A549 treated with CpdA at 1 μM for 4 hours (cell line): ENCODE results near the gene TP53AIP1. TPM values are rescaled to one million over a fixed set of nuclear protein-coding genes. Genes with fewer than 3 reads are reported as not detected.

Experiments used
- total RNA-seq: library from RNA; stranded (reverse); fragments of 200-300 nt; extraction: Qiagen RNA extraction; gene quantifications from 5 replicates; pipeline ENCODE4 v1.2.3, GENCODE V29; 2022; ENCODE audit warnings: low read depth

TP53AIP1 gene, protein sequence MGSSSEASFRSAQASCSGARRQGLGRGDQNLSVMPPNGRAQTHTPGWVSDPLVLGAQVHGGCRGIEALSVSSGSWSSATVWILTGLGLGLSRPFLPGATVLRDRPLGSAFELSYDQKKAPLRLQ
- total RNA-seq, result 0.02 to 0.16 TPM in 2 of 5 replicates, not detected in the others

DNA sequence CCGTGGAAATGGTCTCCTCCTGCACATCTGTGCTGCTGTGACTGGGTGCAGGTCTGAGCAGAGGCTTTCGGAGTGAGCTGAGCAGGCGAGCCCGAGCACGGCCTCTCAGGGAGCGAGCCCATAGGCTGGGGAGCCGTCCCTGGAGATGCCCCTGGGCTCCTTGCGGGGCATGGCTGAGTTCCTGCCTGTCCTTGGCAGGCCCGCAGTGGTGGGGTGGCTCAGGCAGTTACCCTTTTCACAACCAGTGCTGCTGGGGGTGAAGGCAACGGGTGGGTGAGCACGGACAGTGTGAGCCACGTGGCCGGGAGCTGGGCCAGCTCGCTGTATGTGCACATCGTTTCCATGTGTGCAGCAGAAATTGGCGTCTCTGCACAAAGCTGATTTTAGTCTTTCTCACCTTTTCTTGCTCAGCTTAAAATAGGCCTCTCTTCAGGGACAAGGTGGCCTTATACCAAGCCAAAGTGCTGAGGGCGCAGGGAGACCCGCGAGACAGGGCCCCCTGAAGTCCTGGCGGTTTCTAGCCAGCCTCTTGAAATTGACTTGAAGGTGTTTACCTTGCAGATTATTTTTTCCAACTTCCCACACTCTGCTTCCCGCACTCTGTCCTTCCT, at the start of gene TP53AIP1:
TSS of gene TP53AIP1 (minus strand) at position 55 of the 611 bp plus-strand sequence. CDS start 5,053 bp downstream, outside the sequence.

DNA sequence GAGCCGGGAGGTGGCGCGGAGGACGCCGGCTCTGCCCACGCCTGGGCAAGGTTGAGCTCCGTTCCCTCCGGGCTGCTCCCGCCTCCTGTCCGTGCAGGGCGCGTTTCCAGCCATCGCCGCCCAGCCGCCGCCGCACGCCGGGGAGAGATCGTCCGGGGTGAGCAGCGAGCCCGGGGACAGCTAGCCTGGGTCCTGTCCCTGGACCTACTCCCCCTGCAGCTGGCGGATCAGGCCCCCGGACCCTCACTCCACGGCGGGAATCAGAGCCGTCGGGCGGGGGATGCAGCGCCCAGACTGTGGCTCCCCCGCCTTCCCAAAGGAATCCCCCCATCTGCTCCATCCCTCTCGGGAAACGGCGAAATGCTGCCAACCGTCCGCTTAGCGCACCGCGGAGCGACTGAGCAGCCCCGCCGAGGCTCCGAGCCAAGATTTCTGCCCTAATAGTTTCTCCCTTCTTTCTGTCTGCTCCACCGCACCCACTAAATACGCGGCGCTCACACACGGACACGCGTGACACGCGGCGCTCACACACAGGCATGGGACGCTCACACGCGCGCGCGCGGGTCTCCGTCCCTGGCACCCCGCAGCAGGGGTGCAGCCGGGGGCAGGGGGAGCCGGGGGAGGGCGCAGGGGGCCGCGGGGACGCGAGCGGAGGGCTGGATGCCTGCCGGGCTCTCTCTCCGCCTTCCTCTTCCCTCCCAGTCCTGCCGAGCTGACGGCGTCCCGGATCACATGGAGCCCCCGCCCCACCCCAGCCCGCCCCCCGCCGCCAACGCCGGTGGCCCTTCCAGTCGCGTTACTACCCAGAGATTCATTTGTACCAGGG, 51.9 kb downstream of the TP53AIP1 start, which contains the start of gene KCNJ5:
TSS of gene KCNJ5 (plus strand) at position 814 of the 826 bp plus-strand sequence. CDS start 19,918 bp downstream, outside the sequence.

Other genes starting within 250 kb of the TP53AIP1 start
- gene FLI1, start 248.8 kb downstream of the TP53AIP1 start, total RNA-seq, result 0.14 to 0.48 TPM (median 0.23 TPM) in 5 replicates
- gene KCNJ1, start 75.6 kb downstream of the TP53AIP1 start, total RNA-seq, result not detected in 5 replicates
- gene KCNJ5, start 51.5 kb downstream of the TP53AIP1 start, total RNA-seq, result 0.08 to 0.12 TPM in 2 of 5 replicates, not detected in the others
- 3.3 to 4.4 TPM (median 3.8 TPM) in 5 replicates for gene ARHGAP32, start 249.5 kb upstream of the TP53AIP1 start, total RNA-seq